Hippocampal formation (tissue), 2 donors: ENCODE measurements around the gene SPDYC.
A peak's percentile ranks its signal among the peaks of the same experiment; 100 is the strongest.
"Not testable (repeated sequence)": the region's sequence is repeated elsewhere in the genome, so short reads cannot be mapped to it uniquely, and the experiment has no call there.

ENCODE experiments used
- DNase-seq, 2 donors: peaks; one replicate each; lab custom pipeline; 2025; lab: John Stamatoyannopoulos, UW

The SPDYC gene

DNA sequence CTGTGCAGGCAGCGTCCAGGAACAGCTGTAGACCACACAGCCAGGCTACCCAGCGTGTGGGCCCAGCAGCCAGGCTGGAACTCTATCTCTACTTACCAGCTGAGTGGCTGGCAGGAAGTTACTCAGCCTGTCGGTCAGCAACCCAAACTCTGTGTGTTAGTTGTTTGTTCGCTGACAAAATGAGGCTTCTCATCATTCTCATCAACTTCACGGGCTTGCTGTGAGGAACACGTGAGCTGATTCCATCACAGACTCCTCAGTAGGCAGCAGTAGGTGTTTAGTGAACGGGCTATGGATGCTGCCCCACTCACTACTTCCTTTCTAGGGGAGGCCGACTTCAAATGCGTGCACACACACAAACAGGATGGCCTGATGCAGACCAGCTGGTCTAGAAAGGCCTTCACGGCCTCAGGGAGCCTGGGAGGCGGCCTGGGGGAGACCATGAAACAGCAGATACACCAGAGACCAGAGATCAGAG is 830 bp upstream of the SPDYC start:
- DNase-seq: no peak

DNA sequence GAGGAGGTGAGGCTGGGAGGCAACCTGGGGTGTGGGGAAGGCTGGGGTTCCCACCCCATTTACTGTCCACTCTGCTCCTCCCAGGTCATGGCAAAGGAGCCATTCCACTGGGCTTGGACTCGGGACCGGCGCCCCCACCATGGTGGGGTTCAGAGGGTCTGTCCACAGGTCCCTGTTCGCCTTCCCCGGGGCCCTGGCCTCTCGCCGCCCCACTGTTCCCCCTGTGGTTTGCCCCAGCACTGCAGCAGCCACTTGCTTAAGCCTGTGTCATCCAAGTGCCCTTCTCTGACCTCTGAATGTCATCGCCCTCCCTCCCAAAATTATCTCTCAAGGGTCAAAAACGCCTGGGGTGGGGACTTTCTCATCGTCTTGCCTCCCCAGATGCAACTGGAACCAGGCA is 2.6 kb downstream of the SPDYC start:
- DNase-seq: no peak

DNA sequence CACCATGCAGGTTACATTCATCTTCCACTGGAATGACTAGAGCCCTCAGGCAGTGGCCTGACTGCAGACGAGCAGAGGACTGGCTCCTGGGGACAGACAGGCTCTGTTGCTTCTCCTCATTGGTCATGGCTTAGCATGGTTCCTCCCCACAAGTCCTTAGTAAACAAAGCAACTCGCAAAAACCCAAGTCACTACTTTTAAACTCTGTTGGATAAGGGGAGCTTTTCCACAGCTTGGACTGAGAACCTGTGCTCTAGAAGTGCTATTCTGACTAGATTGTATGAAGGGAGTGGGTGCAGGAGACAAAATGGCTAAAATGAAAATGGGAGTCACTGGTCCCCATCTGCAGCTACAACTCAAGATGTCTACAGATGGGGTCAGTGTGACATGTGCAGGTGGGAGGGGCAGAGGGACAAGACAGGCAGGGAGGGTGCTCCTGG is 4.6 kb downstream of the SPDYC start:
- DNase-seq: not testable (repeated sequence)

DNA sequence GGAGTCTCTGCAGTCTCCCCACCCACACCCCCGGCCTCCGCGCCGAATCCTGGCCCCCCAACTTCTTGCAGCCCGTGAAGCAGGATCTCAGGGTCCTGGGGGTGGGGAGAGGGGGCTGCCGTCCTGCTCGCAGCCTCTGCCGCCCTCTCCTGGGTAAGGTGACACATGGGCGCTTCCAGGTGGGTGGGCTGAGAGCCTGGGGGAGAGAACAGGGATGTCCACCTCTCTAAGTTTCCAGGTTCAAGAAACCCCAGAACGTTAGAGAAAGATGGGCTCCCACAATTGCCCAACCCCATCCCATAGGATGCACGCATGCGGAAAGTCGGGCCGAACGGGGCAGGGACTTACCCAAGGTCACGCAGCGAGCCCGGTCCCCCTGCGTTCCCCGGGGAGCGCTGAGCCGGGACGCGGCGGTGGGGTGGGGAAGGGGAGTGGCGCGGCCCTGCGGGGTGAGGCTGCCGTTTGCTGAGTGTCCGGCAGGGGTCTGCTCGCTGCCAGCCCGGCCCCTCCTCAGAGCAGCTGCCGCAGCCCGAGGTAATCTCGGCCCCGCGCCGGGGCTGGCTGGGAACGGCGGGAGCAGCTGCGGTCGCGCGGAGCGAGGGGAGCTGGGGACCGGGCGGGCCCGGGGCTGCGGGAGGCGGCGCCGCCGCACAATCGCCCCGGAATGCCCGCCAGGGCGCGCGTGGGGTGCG is 11.0 kb downstream of the SPDYC start:
- peak in 1 of 2 donors; percentile 12 for DNase-seq

DNA sequence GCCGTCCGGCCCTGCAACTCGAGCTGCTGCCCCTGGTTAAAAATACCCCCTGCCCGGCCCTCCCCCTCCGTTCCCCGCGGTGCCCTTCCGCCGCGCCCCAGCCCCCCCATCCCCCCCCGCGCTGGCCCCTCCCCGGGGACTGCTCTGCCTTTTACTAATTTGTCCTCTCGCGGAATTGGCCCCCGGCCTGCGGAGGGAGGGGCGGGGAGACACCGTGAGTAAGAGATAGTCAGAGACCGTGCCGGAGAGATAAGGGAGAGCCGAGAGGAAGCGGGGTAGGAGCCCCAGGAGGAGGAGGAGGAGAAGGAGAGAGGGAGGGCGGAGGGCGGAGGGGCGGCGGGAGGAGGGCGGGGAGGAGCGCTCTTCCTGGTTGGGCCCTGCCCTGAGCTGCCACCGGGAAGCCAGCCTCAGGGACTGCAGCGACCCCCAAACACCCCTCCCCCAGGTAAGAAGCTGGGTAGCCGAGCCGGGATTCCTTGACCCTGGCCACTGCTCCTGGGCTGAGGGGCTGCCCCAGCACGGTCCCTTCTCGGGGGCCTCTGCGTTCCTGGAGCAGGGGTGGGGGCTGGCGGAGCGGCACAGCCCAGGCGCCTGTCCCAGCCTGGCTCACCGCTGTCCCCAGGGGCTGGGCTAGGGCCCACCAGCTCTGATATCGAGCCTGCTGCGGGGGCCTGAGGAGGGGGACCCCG is 11.7 kb downstream of the SPDYC start, which contains the start of gene CAPN1:
Gene CAPN1 (plus strand): TSS at position 360 of the 689 bp plus-strand sequence. CDS start 774 bp downstream, outside the sequence.
- DNase-seq: peak in 1 of 2 donors; percentile 26

DNA sequence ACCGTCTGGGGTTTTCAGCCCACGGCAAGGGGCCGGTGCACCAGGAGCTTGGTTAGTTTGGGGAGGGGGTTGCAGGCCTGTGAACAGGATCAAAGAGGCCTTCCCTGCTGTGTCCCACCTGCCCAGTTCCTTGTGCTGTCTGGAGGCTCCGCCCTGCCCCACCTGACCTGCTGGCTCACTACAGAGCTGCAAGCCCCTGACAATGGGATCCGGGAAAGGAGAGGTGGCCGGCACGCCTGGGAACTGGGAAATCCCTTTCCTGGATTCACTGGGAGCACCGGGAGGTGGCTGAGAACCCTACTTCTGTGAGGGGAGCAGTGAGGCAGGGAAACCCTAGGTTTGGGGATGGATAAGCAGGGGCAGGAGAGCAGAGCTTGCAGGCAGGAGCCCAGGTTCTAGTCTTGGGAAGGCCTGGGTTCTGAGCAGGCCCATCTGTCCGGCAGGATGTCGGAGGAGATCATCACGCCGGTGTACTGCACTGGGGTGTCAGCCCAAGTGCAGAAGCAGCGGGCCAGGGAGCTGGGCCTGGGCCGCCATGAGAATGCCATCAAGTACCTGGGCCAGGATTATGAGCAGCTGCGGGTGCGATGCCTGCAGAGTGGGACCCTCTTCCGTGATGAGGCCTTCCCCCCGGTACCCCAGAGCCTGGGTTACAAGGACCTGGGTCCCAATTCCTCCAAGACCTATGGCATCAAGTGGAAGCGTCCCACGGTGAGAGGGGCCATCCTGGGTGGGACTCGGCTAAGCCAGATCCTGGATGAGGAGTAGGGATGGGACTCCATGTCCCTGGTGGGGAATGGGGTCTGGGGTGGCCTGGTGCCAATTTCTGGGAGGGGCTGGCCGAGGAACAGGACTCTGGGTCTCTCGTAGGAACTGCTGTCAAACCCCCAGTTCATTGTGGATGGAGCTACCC is 12.5 kb downstream of the SPDYC start:
- DNase-seq: no peak

DNA sequence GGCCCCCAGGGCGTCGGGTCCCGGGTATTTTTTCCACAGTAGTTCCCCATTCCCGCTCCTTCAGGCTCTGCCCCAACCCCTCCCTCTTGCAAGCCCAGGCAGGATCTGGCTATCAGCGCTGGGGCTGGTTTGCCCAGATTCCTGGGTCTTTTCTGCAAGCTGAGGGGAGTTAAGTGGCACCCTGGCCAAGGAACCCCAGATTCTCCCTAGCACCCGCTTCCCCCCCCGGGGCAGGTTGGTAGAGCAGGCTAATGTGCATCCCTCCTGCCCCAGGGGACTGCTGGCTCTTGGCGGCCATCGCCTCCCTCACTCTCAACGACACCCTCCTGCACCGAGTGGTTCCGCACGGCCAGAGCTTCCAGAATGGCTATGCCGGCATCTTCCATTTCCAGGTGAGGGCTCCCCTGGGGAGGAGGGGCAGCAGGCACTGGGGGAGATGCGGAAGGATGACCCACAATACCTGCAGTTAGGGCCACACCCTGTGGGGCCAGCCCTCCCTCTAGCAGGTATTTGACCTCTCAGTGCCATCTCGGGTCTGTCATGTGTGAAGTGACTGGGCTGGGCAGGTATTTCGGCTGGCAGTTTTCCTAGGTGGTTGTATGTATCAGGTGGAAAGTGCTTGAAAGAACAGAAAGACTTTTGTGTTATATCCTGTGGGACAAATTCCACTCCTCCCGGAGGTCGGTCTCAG is 13.3 kb downstream of the SPDYC start:
- no peak for DNase-seq

DNA sequence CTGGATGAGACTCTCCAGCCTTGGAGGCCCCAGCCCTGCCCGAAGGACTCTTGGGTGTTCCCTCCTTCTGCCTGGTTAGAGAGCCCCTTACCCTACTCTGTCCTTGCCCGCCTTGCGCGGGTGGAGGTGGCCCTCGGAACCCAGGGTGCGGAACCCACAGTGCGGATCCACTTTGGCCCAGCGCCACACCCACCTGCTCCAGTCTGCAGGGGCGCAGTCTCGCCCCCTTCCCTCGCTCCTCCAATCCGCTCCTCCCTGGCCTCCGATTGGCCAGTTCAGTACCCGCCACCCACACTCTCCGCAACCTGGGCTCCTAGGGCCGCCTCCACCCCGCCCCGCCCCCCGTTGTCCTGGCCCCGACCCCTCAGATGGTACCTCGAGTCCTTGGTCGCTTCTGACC is 14.1 kb downstream of the SPDYC start:
- no peak for DNase-seq

DNA sequence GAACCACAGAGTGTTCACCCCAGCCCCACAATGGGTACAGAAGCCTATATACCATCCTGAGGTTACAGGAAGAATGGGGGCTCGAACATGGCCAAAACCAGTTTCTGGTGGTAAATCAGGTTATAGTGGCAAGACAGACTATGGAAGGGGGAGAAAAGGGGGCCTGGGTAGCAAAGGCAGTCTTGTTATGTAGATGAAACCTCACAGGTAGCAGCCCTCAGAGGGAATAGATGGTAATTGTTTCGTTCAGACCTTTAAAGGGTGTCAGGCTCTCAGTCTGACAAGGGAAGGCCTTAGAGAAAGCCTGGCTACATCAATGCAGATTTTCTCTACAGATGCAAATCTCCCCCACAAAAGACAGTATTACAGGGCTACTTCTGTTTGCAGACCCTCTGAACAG is 15.1 kb downstream of the SPDYC start:
- DNase-seq: no peak

DNA sequence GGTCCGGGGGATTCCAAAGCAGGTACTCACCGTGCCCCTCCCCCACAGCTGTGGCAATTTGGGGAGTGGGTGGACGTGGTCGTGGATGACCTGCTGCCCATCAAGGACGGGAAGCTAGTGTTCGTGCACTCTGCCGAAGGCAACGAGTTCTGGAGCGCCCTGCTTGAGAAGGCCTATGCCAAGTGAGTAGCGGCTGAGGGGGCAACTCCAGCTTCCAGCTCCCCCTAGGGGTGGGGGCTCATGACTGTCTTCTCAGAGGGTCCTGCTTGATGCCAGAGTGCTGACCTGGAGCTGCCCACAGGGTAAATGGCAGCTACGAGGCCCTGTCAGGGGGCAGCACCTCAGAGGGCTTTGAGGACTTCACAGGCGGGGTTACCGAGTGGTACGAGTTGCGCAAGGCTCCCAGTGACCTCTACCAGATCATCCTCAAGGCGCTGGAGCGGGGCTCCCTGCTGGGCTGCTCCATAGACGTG is 15.9 kb downstream of the SPDYC start:
- DNase-seq: no peak

DNA sequence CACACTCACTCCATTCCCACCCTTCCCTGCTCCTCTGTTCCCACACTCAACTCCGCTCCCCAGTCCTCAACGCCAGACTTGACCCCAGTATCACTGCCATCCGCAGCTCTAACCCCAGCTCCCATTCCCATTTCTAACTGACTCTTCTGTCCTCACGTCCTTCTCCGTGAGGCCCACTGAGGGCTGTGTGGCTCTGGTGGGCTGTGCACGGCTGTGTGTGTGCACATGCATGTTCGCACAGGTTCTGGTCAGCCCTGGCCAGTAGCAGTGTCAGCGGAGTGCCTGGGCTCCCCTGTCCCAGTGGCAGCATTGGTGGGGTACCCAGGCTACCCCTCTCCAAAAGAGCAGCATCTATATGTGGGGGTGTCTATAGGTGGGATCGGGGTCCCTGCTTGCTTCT is 16.7 kb downstream of the SPDYC start:
- DNase-seq: no peak

DNA sequence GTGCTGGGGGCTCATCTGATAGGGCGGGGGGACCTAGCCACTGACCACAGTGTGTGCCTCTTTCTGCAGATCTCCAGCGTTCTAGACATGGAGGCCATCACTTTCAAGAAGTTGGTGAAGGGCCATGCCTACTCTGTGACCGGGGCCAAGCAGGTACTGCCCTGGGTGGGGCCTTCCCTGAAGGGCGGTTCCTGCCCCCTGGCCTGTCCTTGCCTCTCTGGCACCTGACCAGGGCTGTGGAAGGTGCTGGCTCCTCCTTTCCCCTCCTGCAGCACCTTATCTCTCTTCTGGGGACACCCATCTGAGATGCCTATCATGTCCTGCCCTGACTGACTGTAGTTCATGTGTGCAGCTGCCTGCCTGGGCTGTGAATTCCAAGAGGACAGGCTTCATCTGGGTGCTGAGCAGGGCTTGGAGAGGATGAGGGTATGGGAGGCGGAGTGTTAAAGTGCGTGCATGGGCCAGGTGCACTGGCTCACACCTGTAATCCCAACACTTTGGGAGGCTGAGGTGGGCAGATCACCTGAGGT is 17.2 kb downstream of the SPDYC start:
- no peak for DNase-seq

DNA sequence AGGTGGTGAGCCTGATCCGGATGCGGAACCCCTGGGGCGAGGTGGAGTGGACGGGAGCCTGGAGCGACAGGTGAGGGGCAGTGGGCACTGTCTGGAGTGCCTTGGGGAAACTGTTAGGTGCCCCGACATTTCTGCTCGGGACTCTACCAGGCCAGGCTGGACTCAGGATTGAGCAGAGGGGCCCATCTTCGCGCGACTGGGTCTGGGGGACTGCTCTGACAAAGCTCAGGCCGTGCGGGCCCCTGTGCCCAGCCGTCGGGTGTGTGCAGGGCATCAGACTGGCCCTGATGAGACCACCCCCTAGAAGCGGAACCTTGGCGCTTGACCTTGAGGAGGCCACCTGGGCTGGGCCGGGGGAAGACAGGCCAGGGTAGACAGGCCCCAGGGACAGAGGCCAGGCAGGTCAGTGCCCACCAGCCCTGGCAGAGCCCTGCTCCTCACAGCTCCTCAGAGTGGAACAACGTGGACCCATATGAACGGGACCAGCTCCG is 18.0 kb downstream of the SPDYC start:
- no peak for DNase-seq

DNA sequence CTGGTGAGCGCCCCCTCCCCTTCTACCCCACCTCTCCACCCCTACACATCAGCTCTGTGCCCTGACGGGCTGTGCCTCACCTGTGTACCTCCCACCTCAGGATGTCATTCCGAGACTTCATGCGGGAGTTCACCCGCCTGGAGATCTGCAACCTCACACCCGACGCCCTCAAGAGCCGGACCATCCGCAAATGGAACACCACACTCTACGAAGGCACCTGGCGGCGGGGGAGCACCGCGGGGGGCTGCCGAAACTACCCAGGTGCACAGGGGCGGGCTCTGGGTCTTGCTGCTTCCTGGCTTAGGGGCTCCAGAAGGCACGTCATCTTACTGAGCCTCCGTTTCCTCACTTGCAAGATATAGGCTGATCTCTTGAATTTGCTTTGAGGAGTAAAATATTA is 18.5 kb downstream of the SPDYC start:
- DNase-seq: no peak

DNA sequence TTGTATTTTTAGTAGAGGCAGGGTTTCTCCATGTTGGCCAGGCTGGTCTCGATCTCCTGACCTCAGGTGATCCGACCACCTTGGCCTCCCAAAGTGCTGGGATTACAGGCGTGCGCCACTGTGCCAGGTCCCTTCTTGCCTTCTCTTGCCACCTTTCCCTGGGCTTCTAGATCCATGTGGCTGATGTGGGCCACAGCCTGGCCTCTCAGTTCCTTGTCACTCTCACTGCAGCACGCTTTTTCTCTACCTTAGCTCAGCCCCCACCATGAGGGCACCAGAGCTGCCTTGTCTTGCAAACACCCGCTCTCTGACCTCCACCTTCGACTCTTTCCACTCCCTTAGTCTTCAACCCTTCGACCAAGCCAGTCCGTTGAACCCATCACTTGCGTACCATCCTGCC is 19.2 kb downstream of the SPDYC start:
- DNase-seq: no peak

DNA sequence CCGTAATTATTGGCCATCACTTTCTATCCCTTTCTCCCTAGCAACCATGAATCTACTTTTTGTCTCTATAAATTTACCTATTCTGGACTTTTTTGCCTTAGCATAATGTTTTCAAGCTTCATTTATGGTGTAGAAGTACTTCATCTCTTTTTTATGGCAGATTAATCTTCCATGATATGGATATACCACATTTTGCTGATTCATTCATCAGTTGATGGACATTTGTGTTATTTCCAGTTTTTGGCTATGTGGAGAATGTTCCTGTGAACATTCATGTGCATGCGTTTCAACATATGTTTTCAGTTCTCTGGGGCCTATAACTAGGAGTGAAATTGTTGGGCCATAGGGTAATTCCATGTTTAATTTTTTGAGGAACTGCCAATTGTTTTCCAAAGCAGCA is 24.5 kb downstream of the SPDYC start:
- no peak for DNase-seq

DNA sequence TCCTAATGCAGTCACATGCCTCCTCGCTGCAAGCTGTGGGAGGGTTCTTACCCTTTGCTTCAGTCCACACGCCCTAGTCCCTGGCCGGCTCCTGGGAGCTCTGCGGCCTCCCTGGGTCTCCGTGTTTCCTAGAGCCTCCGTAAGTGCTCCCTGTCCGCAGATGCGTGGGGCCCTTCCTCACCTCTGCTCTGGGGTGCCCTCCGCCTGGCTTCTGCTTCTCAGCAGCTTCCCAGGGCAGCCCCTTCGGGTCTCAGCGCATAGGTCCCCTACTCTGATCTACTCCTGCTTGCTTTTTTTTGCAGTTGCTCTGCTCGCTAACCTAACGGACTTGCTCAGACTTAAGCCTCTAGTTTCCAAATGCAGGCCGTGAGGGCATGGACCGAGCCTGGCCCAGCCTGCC is 34.1 kb downstream of the SPDYC start:
- DNase-seq: no peak

DNA sequence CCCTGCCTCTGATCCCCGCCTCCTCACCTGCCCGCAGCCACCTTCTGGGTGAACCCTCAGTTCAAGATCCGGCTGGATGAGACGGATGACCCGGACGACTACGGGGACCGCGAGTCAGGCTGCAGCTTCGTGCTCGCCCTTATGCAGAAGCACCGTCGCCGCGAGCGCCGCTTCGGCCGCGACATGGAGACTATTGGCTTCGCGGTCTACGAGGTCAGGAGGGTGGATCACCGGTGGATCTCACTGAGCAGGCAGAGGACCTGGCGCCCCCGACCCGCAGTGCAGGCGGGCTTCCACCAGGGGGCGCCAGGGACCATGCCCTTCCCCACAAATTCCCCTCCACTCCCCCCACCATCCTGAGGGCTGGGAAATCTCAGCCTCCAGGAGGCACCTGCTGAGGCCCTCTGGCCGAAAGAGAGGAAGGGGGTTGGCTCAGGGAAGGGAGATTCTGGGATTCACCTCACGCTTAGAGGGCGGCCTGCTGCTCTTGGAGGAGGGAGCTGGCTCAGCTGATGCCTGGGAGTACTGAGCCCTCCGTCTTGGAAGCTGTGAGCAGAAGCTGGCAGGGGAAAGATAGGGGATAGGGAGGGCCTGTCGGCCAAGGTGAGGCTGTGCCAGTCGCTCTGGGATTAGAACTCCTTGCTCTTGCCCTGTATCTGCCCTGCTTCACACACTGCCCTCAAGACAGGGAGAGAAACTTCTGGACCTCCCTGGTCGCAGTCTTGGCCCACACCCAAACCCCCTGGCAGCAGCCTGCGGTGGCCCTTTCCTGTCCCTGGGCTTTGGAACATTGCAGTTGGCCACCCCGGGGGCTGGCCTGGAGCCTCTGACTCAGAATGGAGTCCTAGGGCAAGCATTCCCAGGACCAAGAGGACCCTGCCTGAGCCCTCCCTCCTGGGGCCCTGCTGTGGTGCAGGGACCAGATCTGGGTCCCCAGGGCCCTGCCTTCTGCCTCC is 34.9 kb downstream of the SPDYC start:
- peak in 1 of 2 donors; percentile 36 for DNase-seq

DNA sequence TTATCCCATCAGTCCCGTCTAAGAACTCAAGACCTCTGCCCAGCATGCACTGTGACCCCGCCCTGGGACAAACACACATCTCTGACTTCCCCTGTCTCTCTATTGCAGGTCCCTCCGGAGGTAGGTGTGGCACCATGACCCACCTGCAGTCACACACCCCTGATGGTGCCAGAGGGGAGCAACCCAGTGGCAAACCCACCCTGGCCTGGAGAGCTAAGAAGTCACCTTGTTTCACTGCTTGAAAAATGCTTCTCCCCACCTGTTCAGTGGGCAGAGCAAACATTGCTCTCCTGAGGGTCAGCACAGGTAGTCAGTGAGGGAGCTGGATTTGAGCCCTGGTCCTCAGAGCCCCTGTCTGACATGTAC is 35.6 kb downstream of the SPDYC start:
- no peak for DNase-seq

DNA sequence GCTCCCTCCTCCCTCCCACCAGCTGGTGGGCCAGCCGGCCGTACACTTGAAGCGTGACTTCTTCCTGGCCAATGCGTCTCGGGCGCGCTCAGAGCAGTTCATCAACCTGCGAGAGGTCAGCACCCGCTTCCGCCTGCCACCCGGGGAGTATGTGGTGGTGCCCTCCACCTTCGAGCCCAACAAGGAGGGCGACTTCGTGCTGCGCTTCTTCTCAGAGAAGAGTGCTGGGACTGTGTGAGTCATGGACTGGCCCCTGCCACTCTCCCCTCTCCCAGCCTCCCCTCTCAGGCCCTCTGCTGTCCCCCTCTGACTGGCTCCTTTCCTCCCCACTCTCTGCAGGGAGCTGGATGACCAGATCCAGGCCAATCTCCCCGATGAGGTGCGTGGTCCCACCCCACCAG is 36.4 kb downstream of the SPDYC start:
- no peak for DNase-seq
